NCI-H2107 (cell line): ENCODE data around the gene NMT1.

Source experiments
- DNase-seq: peaks from one replicate; lab custom pipeline; 2025; lab: John Stamatoyannopoulos, UW

The NMT1 gene

GRCh38 chr17:45060797-45061605, at the start of gene NMT1:
Gene NMT1 (plus strand): TSS chr17:45061317. CDS start chr17:45061330, 13 bp downstream.
- DNase-seq = peak; percentile 98

- DNase-seq = no peak
These were observed 49.4 kb upstream of the NMT1 start for GRCh38 chr17:45011767-45012166.

GRCh38 chr17:45013021-45013997, 47.8 kb upstream of the NMT1 start:
- no peak for DNase-seq

GRCh38 chr17:45016237-45016636, 44.9 kb upstream of the NMT1 start:
- no peak for DNase-seq

DNA sequence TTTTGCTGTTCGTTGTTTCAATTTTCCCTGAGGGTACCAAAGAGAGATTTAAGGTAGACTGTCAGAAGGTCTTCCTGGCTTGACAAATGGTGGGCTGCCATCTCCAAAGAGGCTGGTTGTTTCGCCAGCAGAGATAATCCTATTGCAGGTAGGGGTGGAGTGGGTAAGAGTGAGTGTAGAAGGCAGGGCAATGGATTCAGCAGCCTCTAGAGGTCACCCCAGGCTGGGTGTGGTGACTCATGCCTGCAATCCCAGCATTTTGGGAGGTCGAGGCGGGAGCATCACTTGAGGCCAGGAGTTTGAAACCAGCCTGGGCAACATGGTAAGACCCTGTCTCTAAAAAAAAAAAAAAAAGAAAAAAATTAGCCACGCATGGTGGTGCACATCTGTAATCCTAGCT, 44.3 kb upstream of the NMT1 start:
- DNase-seq = no peak

DNA sequence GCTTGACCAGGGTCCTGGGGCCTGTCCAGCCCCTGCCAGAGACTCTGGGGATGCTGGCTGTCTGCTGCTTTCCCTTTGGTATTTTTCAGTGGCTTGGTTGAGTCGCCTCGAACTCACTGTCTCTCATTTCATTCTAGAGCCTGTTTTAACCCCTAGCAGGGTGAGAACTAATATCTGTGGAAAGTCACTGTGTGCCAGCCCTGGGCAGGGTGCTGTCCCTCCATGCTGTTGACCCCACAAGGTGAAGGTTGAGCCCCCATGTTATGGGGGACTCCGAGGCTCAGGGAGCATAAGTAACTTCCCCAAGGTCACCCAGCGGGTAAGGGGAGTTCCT, 42.6 kb upstream of the NMT1 start:
- no peak for DNase-seq

GRCh38 chr17:45018848-45019711, 42.0 kb upstream of the NMT1 start:
- peak; percentile 16 for DNase-seq

DNA sequence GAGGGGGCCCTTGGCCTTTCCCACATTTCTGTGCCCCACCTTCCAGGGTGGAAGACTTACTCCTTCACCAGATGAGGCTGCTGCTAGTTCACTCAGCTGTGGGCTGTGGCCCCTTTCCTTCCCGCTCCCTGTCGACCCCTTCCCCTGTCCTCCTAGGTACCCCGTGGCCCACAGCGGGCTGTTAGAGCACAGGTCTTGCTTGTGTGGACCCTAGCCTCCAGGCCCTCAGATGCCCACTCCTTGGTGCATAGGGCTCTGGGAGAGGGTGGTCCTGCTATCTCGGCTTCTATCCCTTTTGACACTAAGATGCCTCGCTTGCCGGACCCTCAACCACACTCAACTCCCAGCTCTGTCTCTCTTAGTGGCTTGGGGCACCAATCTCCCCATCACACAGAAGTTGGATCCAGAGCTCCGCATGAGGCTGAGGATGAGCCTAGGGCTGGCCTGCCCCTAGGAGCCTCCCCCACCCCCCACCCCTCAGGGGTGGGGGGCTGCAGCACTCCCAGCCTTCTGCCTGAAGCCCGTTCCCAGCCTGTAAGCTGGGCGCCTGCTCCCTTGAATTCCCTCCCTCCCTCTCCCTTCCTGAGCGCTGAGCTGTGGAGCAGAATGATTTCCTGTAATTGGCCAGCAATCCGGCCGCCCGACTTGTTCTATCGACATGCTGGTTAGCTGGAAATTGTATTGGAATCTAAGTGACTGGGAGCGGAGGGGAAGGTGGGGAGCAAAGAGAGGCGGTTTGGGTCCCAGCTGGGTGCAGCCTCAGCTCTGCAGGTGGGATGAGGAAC, 40.6 kb upstream of the NMT1 start:
- no peak for DNase-seq

DNA sequence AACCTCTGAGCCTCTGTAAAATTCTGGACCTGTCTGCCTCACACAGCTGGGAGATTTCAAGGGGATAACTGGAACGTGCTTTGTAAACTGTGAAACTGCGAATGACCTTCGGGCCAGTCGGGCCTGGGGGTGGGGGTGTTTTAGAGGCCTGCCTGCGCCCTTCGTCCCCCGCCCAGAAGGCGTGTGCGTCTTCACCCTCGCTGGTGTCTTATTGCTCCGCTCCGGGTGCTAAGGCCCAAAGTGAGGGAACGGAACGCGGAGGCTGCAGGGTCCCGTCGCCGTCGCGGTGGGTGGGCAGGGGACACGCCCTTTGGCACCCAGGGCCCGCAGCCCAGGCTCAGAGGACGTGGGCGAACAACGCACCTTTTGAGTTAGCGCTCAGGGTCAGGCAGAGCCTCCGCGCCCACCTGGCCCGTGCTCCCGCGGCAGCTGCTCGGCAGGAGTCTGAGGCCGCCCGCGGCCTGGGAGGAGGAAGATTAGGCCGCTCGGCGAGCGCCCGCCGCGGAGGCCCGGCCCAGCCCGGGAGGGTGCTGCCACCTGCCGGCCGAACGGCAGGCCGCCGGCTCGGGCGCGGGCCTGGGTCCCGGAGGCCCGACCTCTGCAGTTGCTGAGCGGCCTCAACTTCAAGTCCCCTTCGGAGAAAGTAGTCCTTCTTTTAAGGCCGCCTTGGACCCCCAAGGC, 39.4 kb upstream of the NMT1 start:
- peak; percentile 15 for DNase-seq

- no peak for DNase-seq
These were observed 38.8 kb upstream of the NMT1 start for GRCh38 chr17:45022288-45022648.

- DNase-seq = no peak
These were observed 38.3 kb upstream of the NMT1 start for GRCh38 chr17:45022655-45023339.

GRCh38 chr17:45029096-45029495, 32.0 kb upstream of the NMT1 start:
- no peak for DNase-seq

DNA sequence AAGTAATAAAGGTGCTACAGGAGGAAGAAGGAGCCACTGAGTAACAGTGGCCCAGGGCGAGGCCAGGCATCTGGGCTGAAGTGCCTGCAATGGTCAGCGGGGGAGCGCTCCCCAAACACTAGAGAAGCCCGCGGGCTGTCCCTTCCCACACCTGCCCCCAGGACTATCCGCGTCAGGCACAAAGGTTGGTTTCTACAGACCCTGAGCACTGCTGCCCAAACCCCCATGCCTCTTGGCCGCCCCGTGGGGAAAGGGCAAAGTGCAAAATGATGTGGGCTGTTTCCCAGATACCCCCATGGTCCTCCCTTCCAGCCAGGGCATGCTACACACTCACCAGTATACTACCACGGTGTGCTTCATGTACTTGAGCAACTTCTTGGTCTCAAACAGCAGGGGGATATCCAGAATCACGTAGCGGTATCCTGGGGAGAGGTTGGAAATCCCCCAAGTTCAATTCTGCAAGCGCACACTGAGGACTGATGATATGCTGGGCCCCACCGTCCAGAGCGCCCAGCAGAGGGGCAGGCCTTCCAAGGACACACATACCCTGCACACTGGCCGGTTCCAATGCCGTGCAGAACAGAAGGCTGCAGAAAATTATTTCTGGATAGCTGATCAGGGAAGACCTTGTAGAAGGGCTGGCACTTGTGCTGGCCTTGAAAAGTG, 31.2 kb upstream of the NMT1 start:
- no peak for DNase-seq

DNA sequence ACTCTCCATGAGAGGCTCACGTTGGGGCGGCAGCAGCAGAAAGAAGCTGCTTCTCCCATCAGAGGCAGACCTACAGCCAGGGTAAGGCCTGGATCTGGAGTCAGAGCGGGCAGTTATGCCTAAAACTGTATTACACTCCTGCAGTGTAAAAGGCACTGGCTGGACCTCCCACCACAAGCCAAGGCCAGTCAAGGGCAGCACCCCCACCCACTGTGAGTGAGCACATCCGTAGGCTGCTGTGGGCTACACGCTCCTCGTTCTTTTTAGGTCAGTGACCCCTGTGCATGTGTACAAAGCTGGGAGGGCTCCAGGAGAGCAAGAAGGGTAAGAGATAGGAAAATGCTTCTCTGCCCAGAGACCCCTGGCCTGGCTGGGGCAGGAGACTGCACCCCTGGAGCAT, 30.4 kb upstream of the NMT1 start:
- DNase-seq = no peak

- no peak for DNase-seq
These were observed 29.6 kb upstream of the NMT1 start for GRCh38 chr17:45031231-45032173.

GRCh38 chr17:45032174-45032541, 29.0 kb upstream of the NMT1 start:
- no peak for DNase-seq

GRCh38 chr17:45034599-45034998, 26.5 kb upstream of the NMT1 start:
- DNase-seq = no peak

DNA sequence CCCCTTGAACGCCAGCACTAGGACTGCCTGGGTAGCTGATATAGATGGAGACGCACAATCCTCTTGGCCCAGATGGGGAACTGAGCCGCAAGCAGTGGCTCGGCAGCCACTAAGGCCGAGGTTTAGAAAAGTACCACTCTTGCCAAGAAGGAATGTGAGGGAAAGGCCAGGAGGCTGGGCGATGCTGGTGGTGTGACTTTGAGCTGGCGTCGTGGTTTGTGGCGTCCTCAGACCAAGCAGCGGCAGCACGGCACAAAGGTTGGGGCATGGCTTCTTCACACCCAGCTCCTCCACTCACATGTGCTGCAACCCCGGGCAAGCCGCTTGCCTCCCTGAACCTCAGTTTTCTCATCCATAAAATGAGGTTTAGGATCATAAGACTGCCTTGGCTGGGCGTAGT, 25.3 kb upstream of the NMT1 start:
- DNase-seq = no peak

DNA sequence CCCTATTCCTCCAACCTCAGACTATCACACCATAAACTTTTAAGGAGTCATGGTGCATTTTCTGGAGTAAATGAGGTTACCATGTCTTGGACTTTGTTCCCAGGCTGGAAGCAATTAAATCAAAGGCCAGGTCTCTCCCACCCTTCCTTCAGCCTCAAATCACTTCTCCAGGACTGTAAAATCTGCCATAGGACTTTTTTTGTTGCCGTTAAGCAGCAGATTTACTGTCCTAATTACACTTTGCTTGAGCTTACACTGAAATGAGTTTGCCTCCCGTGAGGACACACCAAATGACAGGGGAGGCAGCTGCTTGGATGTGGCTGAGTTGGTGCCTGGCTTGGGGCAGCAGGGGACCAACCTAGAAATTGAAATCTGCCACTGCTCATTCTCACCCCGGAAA, 24.4 kb upstream of the NMT1 start:
- no peak for DNase-seq
